Measurements from ENCODE around the gene TGM3.

TGM3 gene

GRCh38 chr20:2285193-2285592 lies 10.6 kb upstream of the TGM3 start:
- no peak for DNase-seq

- no peak for DNase-seq
Measured at GRCh38 chr20:2285613-2286012, 10.2 kb upstream of the TGM3 start.

DNA sequence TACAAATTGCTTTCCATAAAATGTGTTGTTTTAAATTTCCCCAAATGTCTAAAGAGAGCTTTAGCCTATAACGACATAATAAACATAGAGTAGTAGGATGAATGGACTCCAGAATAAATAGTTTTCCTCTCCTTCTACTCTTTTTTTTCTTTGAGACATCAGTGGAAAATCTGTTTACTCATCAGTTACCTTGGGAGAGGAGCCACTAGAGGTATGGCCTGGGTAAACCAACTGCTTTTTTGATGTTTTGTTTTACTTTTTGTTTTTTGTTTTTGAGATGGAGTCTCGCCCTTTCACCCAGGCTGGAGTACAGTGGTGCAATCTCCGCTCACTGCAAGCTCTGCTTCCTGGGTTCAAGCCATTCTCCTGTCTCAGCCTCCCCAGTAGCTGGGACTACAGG lies 8.3 kb upstream of the TGM3 start:
- DNase-seq: no peak

DNA sequence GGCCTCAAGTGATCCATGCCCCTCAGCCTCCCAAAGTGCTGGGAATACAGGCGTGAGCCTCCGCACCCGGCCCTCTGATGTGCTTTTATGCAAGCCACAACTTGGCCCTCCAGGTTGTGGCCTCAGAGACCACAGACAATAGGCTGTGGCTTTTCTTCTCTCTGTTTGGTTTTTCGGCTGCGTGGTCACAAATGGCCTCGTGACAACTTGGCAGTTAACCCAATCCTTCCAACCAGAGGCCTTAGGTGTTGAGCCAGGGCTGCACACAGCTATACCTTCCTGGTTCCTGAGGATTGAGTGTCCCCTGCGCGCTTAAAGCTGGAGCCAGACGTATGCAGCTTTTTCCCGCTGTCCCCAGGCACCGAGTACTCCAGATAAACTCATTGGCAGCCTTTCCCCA lies 6.3 kb upstream of the TGM3 start:
- DNase-seq: no peak

DNA sequence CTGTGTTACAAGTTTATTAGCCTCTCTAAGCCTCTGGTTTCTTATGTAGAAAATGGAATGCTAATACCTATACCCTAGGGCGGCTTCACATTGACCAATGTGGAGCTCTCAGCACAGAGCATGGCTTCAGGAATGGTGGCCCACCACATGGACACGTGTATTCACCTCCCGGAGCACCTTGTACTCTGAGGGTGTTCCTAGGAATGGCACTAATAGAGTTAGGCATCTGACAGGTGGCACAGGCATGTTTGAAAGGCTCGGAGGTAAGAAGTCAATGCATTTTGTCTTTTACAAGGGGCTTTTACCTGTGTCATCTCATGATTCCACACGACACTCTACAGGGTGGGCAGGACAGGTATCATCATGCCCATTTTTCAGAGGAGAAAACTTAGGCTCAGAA lies 5.3 kb upstream of the TGM3 start:
- DNase-seq: no peak

- no peak for DNase-seq
Measured at GRCh38 chr20:2292416-2293110, 3.2 kb upstream of the TGM3 start.

DNA sequence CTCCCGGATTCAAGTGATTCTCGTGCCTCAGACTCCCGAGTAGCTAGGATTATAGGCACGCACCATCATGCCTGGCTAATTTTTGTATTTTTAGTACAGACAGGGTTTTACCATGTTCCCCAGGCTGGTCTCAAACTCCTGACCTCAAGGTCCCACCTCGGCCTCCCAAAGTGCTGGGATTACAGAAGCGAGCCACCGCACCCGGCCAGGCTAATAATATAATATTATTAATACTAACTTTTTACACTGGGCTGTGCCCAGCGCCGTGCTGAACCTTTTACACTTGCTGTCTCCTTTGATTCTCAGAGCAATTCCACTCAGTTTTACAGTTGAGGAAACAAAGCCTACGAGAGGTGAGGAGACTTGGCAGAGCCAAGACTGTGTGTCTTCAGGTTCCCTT lies 2.3 kb upstream of the TGM3 start:
- DNase-seq: no peak

- DNase-seq: no peak
Measured at GRCh38 chr20:2293971-2294370, 1.8 kb upstream of the TGM3 start.

- no peak for DNase-seq
Measured at GRCh38 chr20:2295286-2295685, 515 bp upstream of the TGM3 start.

DNA sequence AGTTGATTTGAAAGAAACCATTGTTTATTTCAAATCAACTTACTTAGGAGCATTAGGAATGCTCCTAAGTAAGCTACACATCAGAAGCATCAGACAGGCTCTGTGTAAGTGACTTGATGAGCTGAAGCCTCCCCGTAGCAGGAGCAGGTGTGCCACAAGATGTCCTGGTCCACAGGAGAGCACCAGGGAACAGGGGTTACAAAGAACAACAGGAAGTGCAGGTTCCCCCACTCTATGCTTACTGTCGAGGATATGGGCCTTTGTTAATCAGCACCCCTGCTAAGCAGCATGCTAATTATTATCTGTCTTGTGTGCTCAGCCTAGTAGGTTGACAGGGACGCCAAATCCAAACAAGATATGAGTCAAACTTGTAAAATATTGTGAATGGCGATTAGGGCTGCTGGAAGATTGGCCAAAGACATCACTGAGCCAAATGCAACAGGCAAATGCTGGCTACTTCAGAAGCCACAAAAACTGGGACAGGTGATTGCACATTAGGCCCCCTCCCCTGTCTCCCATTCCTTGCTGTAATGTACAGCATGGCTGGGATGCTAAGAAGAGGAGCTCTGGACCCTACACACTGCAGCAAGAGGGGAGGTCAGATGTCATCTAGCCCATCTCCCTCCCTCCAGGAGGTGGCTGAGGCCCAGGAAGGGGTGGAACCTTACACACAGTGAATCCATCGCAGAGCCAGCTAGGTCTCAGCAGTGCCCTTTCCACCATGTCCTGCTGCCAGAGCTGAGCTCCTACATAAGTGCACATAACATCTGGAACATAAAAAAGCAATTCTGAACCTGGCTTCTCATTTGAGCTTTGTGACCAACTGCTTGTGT lies 939 bp downstream of the TGM3 start:
- no peak for DNase-seq

DNA sequence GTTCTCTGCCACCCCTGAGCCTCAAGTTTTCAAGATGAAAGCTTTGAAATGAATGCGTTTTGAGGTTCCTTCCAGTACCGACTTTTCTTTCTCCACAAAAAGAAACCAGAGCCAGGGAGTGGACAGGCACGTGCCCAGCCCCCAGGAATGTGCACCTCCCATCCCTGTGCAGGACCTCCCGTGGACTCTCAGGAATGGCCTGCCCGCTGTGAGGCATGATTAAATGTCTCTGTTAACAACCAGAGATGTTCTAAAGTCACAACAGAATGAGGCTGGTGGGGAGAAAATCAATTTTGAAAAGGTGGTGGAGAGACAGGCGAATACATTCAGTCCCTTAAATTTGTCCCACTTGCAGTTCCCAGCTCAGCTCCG lies 1.5 kb downstream of the TGM3 start:
- DNase-seq: no peak

DNA sequence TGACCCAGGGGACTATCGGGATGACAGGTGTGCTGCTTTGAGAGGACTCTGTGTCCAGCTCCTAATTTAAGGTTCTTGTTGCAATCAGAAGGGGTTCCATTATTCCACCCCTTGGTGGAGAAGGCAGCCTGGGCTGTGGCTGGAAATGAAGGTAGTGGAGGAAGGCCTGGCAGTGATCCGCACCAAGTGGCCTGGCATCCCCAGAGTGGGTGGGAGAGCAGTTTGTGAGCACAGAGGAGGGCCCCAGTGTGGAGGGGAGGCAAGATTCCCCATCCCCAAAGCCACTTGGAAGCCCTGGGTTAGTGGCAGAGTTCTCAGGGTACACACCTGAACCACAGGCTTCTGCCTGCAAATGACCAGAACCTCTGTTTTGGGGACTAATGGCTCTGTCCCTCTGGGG lies 2.3 kb downstream of the TGM3 start:
- DNase-seq: no peak

DNA sequence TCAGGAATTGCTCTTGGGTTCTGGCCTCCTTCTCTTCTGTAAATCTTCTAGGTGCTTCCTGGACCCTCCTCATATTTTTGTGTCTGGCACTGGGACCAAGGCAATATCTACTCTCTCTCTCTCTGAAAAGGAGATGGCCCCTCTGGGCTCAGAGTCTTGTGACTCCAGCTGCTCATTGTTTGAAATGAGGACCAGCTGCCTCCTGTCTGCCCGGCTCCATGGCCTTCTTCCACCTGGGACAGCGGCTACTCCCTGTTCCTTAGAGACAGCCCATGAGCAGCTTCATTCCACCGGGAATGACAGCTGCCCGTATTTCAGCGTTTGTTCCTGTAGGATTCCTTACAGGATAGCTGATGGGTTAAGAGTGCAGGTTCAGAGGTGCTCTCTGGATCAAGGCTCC lies 2.9 kb downstream of the TGM3 start:
- no peak for DNase-seq

GRCh38 chr20:2299301-2299700 lies 3.5 kb downstream of the TGM3 start:
- no peak for DNase-seq

DNA sequence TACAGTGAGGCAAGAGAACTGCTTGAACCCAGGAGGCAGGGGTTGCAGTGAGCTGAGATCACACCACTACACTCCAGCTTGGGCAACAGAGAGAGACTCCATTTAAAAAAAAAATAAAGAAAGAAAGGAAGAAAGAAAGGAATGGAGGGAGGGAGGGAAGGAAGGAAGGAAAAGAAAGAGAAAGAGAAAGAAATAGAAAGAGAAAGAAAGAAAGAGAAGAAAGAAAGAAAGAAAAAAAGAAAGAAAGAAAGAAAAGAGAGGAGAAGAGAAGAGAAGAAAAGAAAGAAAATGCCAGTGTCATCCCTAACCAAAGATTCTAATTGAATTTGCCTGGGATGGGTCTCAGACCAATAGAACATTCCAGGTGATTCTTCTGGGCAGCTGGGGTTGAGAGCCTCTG lies 4.2 kb downstream of the TGM3 start:
- DNase-seq: no peak

- no peak for DNase-seq
Measured at GRCh38 chr20:2300420-2300819, 4.6 kb downstream of the TGM3 start.

GRCh38 chr20:2301164-2301622 lies 5.4 kb downstream of the TGM3 start:
- no peak for DNase-seq

GRCh38 chr20:2302384-2303060 lies 6.7 kb downstream of the TGM3 start:
- DNase-seq: no peak

- no peak for DNase-seq
Measured at GRCh38 chr20:2303673-2304072, 7.9 kb downstream of the TGM3 start.

GRCh38 chr20:2304180-2304579 lies 8.4 kb downstream of the TGM3 start:
- DNase-seq: no peak

DNA sequence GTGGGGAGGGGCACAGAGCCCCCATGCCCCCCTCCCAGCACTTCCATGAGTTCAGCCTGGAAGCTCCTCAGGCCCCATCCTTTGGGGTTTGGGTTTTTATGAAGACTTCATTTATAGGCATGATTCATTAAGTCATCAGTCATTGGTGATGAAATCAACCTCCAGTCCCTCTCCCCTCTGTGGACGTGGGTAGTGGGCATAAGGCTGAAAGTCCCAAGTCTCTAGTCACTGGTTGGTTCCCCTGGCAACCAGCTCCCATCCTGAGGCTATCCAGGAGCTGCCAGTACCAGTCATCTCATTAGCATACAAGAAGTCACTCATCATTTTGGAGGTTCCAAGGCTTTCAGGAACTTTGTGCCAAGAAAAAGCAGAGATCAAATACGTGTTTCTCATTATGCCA lies 9.2 kb downstream of the TGM3 start:
- DNase-seq: no peak

DNA sequence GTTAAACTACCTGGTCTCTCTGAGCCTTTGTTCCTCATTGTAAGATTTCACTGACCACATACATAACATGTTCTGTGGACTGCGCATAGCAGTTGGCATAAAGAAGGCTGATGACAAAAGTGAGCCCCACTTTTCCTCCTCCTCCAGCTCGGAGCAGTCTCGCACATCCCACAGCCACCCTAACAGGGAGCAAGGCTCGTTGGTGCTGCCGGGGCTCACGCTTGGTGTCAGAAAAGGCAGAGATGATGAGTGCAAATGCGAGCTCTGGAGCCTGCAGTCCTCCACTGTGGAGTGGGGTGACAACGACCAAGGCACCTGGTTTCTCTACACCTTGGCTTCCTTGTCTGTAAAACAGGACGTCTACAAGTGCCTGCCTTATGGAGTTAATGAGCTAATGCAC lies 9.7 kb downstream of the TGM3 start:
- no peak for DNase-seq

GRCh38 chr20:2305946-2306345 lies 10.1 kb downstream of the TGM3 start:
- peak; percentile 98 for DNase-seq

- no peak for DNase-seq
Measured at GRCh38 chr20:2307136-2307535, 11.3 kb downstream of the TGM3 start.

Data from NCI-H510A (cell line).